BJ (cell line): ENCODE measurements around the gene EN2. TPM values are rescaled to one million over a fixed set of nuclear protein-coding genes. Genes with fewer than 3 reads are reported as not detected.

Source experiments
- CTCF ChIA-PET: fragments of 350-600 bp; formaldehyde crosslinking; extraction: SDS; loops from one replicate; lab custom pipeline; 2021; ENCODE audit warnings: antibody characterized with exemption, inconsistent platforms; lab: Yijun Ruan, JAX
- POLR2A ChIA-PET: fragments of 300-600 bp; sonication (Branson Sonifier 250); formaldehyde crosslinking; extraction: SDS; loops from one replicate; lab custom pipeline; 2021; ENCODE audit warnings: antibody characterized with exemption; lab: Charles Lee
- DNase-seq: peaks from one replicate; pipeline ENCODE4 v3.0.0-alpha.2; 2011; ENCODE audit warnings: low read depth
- H3K27me3 ChIP-seq: 2 replicates; pipeline ENCODE4 v1.6.0; 2011; ENCODE audit warnings: low read length; ENCODE audit not compliant: control insufficient read depth, insufficient read depth
- H3K36me3 ChIP-seq: 2 replicates; pipeline ENCODE4 v1.5.1; 2011; ENCODE audit warnings: low read length; ENCODE audit not compliant: control insufficient read depth, insufficient read depth
- H3K4me3 ChIP-seq: 2 replicates; pipeline ENCODE4 v1.5.1; 2011; ENCODE audit warnings: low read depth, mild to moderate bottlenecking, control low read depth, low read length
- CTCF ChIP-seq: IDR thresholded peaks from 2 replicates; pipeline ENCODE4 v1.5.1; 2011; ENCODE audit warnings: low read depth, mild to moderate bottlenecking, control low read depth, inconsistent platforms, low read length, moderate library complexity; ENCODE audit not compliant: insufficient read depth
- polyA minus RNA-seq: library from RNA; depleted of rRNA, polyadenylated mRNA; stranded (reverse); fragments of >200 nt; gene quantifications from 2 replicates; pipeline ENCODE4 v1.2.3, GENCODE V29; 2011; rRNA and poly(A)+ RNA removed
- polyA plus RNA-seq: library from polyadenylated mRNA; depleted of rRNA; stranded (reverse); fragments of >200 nt; gene quantifications from 2 replicates; pipeline ENCODE4 v1.2.3, GENCODE V29; 2011; rRNA removed

The EN2 gene
- polyA plus RNA-seq (not detected in 2 replicates), polyA minus RNA-seq (not detected in 2 replicates)

- ChIA-PET POLR2A (no interaction called here), CTCF (interaction anchor here (0.9 kb wide), 1 partner anchor 8 kb away, joined by 3 read pairs; no protein-coding TSS in a partner anchor)
- Histone ChIP-seq H3K27me3 (peaks cover 68% of the 10 kb centered on the region), H3K36me3 (no peaks in the 10 kb centered on the region), H3K4me3 (peak within 1 kb of the TSS; percentile 22)
- no peak for DNase-seq
- no peak for TF ChIP-seq CTCF
Observed at GRCh38 chr7:155458111-155458877, at the start of gene EN2. Gene EN2 (plus strand): TSS chr7:155458129. CDS start chr7:155458378, 249 bp downstream.

GRCh38 chr7:155408651-155409586 lies 49.0 kb upstream of the EN2 start:
- no peak for DNase-seq
- CTCF ChIA-PET: no interaction called here
- Histone ChIP-seq H3K27me3 (no peaks in the 10 kb centered on the region), H3K36me3 (no peaks in the 10 kb centered on the region), H3K4me3 (no peak overlapping the region)
- TF ChIP-seq CTCF: no peak
- POLR2A ChIA-PET: no interaction called here

- H3K36me3 ChIP-seq: no peaks in the 10 kb centered on the region
- DNase-seq: no peak
- TF ChIP-seq CTCF: no peak
- CTCF ChIA-PET: interaction anchor here (1.1 kb wide), 1 partner anchor 30 kb away, joined by 3 read pairs; no protein-coding TSS in a partner anchor
- POLR2A ChIA-PET: no interaction called here
- H3K4me3 ChIP-seq: no peak overlapping the region
- no peaks in the 10 kb centered on the region for H3K27me3 ChIP-seq
Observed at GRCh38 chr7:155409980-155410379, 47.9 kb upstream of the EN2 start.

- DNase-seq: no peak
- no peaks in the 10 kb centered on the region for H3K36me3 ChIP-seq
- no peak for TF ChIP-seq CTCF
- no peak overlapping the region for H3K4me3 ChIP-seq
- no peaks in the 10 kb centered on the region for H3K27me3 ChIP-seq
- ChIA-PET POLR2A (no interaction called here), CTCF (interaction anchor here (1.1 kb wide), 1 partner anchor 30 kb away, joined by 3 read pairs; no protein-coding TSS in a partner anchor)
Observed at GRCh38 chr7:155410431-155410830, 47.5 kb upstream of the EN2 start.
